Measurements from ENCODE around the gene PRKAG2.

Gene PRKAG2

DNA sequence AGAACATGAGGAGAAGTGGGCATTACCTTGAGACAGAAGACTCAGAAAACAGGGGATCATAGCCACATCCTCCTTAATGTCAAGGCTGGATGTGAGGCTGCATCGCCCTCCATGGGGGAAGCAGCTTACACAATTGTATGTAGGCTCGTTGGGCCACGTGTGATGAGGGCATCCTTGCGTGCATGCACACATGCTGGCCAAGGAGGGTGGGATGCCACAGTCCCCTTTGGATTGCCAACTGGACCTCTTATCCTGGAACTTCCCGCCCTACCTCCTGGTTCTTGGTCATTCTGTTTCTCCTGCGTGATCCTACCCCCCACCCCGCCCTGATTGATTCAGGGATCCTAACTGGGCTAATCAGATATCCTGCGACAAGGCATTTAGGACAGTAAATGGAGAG is 102.0 kb downstream of the PRKAG2 start:
- DNase-seq (ENCODE audit: low spot score) = no peak
- no peak overlapping the region for H3K27ac ChIP-seq
- TF ChIP-seq, protein P1, sequence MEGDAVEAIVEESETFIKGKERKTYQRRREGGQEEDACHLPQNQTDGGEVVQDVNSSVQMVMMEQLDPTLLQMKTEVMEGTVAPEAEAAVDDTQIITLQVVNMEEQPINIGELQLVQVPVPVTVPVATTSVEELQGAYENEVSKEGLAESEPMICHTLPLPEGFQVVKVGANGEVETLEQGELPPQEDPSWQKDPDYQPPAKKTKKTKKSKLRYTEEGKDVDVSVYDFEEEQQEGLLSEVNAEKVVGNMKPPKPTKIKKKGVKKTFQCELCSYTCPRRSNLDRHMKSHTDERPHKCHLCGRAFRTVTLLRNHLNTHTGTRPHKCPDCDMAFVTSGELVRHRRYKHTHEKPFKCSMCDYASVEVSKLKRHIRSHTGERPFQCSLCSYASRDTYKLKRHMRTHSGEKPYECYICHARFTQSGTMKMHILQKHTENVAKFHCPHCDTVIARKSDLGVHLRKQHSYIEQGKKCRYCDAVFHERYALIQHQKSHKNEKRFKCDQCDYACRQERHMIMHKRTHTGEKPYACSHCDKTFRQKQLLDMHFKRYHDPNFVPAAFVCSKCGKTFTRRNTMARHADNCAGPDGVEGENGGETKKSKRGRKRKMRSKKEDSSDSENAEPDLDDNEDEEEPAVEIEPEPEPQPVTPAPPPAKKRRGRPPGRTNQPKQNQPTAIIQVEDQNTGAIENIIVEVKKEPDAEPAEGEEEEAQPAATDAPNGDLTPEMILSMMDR (IDR thresholded peaks at IDR 0.05) = no peak
- no peak overlapping the region for H3K4me3 ChIP-seq

DNA sequence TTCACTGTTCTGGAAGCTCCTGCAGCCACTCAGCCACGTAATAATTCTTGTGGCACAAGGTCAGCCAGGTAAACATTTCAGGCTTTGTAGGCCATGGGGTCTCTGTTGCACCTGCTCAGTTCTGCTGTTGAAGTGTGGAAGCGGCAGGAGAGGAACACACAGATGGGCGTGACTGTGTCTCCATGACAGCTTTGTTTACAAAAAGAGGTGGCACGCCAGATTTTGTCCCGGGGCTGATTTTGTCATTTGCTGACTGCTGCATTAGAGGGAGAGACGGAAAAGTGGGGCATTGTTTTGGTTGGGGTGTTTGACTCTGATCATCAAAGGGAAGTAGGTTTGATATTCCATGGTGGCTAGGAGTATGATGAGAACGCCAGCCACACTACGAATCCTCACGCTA is 103.1 kb downstream of the PRKAG2 start:
- Histone ChIP-seq H3K27ac (no peak overlapping the region), H3K4me3 (no peak overlapping the region)
- DNase-seq (ENCODE audit: low spot score) = no peak
- TF ChIP-seq, protein P1 (IDR thresholded peaks at IDR 0.05) = no peak

- Histone ChIP-seq H3K27ac (no peak overlapping the region), H3K4me3 (no peak overlapping the region)
- no peak for DNase-seq (ENCODE audit: low spot score)
- TF ChIP-seq, protein P1 (IDR thresholded peaks at IDR 0.05) = no peak
These were observed 106.7 kb downstream of the PRKAG2 start for GRCh38 chr7:151770232-151770631.

GRCh38 chr7:151769188-151769821 is 107.6 kb downstream of the PRKAG2 start:
- H3K27ac ChIP-seq = no peak overlapping the region
- DNase-seq (ENCODE audit: low spot score) = no peak
- TF ChIP-seq, protein P1 (IDR thresholded peaks at IDR 0.05) = no peak
- H3K4me3 ChIP-seq = no peak overlapping the region

- DNase-seq (ENCODE audit: low spot score) = no peak
- no peak overlapping the region for H3K4me3 ChIP-seq
- TF ChIP-seq, protein P1 (IDR thresholded peaks at IDR 0.05) = no peak
- H3K27ac ChIP-seq = no peak overlapping the region
These were observed 108.1 kb downstream of the PRKAG2 start for GRCh38 chr7:151768805-151769187.

GRCh38 chr7:151767557-151767956 is 109.4 kb downstream of the PRKAG2 start:
- no peak overlapping the region for H3K27ac ChIP-seq
- TF ChIP-seq, protein P1 (IDR thresholded peaks at IDR 0.05) = no peak
- DNase-seq (ENCODE audit: low spot score) = no peak
- no peak overlapping the region for H3K4me3 ChIP-seq

DNA sequence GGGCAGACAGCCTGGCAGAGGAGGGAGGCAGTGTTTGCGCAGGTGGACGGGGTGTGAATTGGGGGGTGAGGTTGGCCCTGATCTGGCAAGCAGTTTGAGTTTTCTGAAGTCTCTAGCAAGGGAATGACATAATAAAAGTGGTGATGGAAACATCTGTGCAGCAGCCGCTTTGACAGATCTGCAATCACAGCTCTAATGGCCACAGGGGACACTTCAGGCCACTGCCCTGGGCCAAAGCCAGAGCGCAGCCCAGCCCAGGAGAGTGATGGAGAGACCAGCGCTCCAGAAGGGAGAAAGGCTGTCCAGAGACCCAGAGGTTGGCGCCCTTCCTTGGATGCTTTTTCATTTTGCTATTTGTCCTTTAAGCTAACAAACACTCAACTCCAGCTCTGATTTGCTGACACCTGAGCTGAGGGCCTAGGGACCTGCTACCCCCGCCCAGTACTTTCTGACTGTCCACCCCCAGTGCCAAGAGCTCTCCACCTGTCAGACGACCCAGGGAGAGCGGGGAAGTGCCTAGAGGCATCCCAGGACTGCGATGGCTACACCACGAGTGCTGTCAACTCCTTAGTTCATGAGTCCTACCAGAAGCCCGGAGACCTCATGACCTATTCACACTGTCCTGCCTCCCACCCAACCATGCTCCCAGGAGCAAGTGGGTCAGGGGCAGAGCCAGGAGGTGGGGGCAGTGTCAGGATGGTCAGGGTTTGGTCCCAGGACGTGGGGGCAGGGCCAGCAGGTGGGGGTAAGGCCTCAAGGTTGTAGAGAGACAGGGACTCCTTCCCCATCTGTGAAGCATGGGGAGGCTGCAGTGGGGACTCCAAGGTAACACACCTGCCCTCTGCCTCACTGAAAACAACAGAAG is 112.6 kb downstream of the PRKAG2 start:
- Histone ChIP-seq H3K4me3 (no peak overlapping the region), H3K27ac (no peak overlapping the region)
- TF ChIP-seq, protein P1 (IDR thresholded peaks at IDR 0.05) = no peak
- DNase-seq (ENCODE audit: low spot score) = no peak

Data from coronary artery (tissue), 2 donors.